HepG2 (cell line): ENCODE measurements around the gene CMYA5. TPM values are rescaled to one million over a fixed set of nuclear protein-coding genes. Genes with fewer than 3 reads are reported as not detected.

Experiments used
- ATAC-seq: fragments of 200-7000 bp; cut with Tn5 transposase; 3 replicates; pipeline ENCODE4 v1.9.1; 2020; ENCODE audit warnings: mild to moderate bottlenecking, moderate library complexity
- BruUV-seq: library from RNA; stranded (reverse); fragments of 400-500 nt; replicated peaks from 2 replicates; lab custom pipeline; 2021; lab: Mats Ljungman, UMichigan
- CTCF ChIA-PET: fragments of 300-600 bp; formaldehyde crosslinking; extraction: SDS; loops from one replicate; lab custom pipeline; 2021; ENCODE audit warnings: low total read pairs, inconsistent platforms, low intra/inter-chr PET ratio; lab: Yijun Ruan, JAX
- POLR2A ChIA-PET: fragments of 350-600 bp; sonication (Branson Sonifier 250); formaldehyde crosslinking; loops from one replicate; lab custom pipeline; 2020; ENCODE audit warnings: antibody characterized with exemption, inconsistent platforms; lab: Yijun Ruan, JAX
- DNase-seq: peaks from one replicate; pipeline ENCODE4 v3.0.0-alpha.2; 2015; ENCODE audit warnings: low spot score
- FAIRE-seq: peaks from 3 replicates; lab custom pipeline; 2011; peaks lifted over from hg19 to GRCh38; lab: Jason Lieb, UNC
- H2AFZ ChIP-seq: one replicate; pipeline ENCODE4 v1.6.1; 2011; ENCODE audit warnings: low read length, inconsistent platforms
- H3K27ac ChIP-seq: fragments of 300-600 bp; 3 replicates; pipeline ENCODE4 v1.8.0; 2011; ENCODE audit warnings: mixed run types, mild to moderate bottlenecking, mixed read lengths, low read length, inconsistent platforms; ENCODE audit not compliant: insufficient read depth; ENCODE audit errors: extremely low read length
- H3K27me3 ChIP-seq, 2 experiments: fragments of 200-600 bp in 1 of 2; 2 replicates in 1 of 2; 3 replicates in 1 of 2; pipeline versions ENCODE4 v1.6.0 to v1.8.0; 2011; ENCODE audit warnings: low read length in 2 of 2, mild to moderate bottlenecking in 2 of 2, moderate library complexity in 2 of 2, inconsistent platforms in 1 of 2; ENCODE audit not compliant: insufficient read depth in 2 of 2, control insufficient read depth in 1 of 2
- H3K36me3 ChIP-seq, 2 experiments: fragments of 200-600 bp in 1 of 2; replicated peaks in 1 of 2; 2 replicates in 1 of 2; 3 replicates in 1 of 2; pipeline versions ENCODE4 v1.5.1 to v1.8.0; 2011; ENCODE audit warnings: low read length in 2 of 2, inconsistent platforms in 1 of 2; ENCODE audit not compliant: insufficient read depth in 2 of 2, control insufficient read depth in 1 of 2
- H3K4me1 ChIP-seq: 2 replicates; pipeline ENCODE4 v1.5.1; 2012; ENCODE audit warnings: low read length, inconsistent platforms; ENCODE audit not compliant: insufficient read depth
- H3K4me2 ChIP-seq: 2 replicates; pipeline ENCODE4 v1.6.0; 2011; ENCODE audit warnings: low read depth, low read length, inconsistent platforms
- H3K4me3 ChIP-seq, 3 experiments: fragments of 200-600 bp in 1 of 3; sonication (generic), shearing (Covaris generic) in 1 of 3; replicated peaks in 1 of 3; 2 replicates each; pipeline ENCODE4 v1.5.1; 2011 to 2016; ENCODE audit warnings: low read length in 3 of 3, inconsistent platforms in 2 of 3, low read depth in 2 of 3, mild to moderate bottlenecking in 2 of 3, control low read depth in 1 of 3, mixed read lengths in 1 of 3; ENCODE audit not compliant: insufficient read depth in 1 of 3
- H3K79me2 ChIP-seq: one replicate; pipeline ENCODE4 v1.6.1; 2011; ENCODE audit warnings: low read length, inconsistent platforms; ENCODE audit not compliant: insufficient read depth
- H3K9ac ChIP-seq: 2 replicates; pipeline ENCODE4 v1.6.0; 2011; ENCODE audit warnings: mild to moderate bottlenecking, low read depth, low read length, inconsistent platforms; ENCODE audit not compliant: insufficient read depth
- H3K9me3 ChIP-seq: 2 replicates; pipeline ENCODE4 v1.5.1; 2012; ENCODE audit warnings: mild to moderate bottlenecking, low read length
- H4K20me1 ChIP-seq: 2 replicates; pipeline ENCODE4 v1.6.0; 2011; ENCODE audit warnings: inconsistent platforms, mild to moderate bottlenecking, low read length, moderate library complexity; ENCODE audit not compliant: insufficient read depth
- ATF1 ChIP-seq: IDR thresholded peaks from 2 replicates; pipeline ENCODE4 v1.6.1; 2016; ENCODE audit warnings: mild to moderate bottlenecking, control low read depth
- CENPT ChIP-seq: sonication (generic); formaldehyde crosslinking; IDR thresholded peaks from 2 replicates; pipeline ENCODE4 v1.8.0; 2022; ENCODE audit warnings: low read depth, mild to moderate bottlenecking, moderate library complexity, missing genetic modification reagents
- HNRNPK ChIP-seq: fragments of 200-400 bp; formaldehyde crosslinking; IDR thresholded peaks from 2 replicates; pipeline ENCODE4 v1.6.1; 2018; ENCODE audit warnings: low read length, low read depth, moderate library complexity, mild to moderate bottlenecking; ENCODE audit not compliant: poor library complexity, severe bottlenecking
- MAZ ChIP-seq, 2 experiments: sonication (generic) in 1 of 2; formaldehyde crosslinking in 1 of 2; IDR thresholded peaks; 2 replicates each; pipeline versions ENCODE4 v1.5.0 to v1.6.1; 2012 to 2020; ENCODE audit warnings: low read depth in 2 of 2, mild to moderate bottlenecking in 2 of 2, borderline replicate concordance in 1 of 2, improper control_type of control experiment in 1 of 2, low read length in 1 of 2, missing genetic modification reagents in 1 of 2, moderate library complexity in 1 of 2
- MEF2D ChIP-seq: sonication (generic); formaldehyde crosslinking; IDR thresholded peaks from 2 replicates; pipeline ENCODE4 v1.5.1; 2020; ENCODE audit warnings: mild to moderate bottlenecking, missing genetic modification reagents
- NR3C1 ChIP-seq: sonication (generic); formaldehyde crosslinking; IDR thresholded peaks from 2 replicates; pipeline ENCODE4 v1.4.0; 2020; ENCODE audit warnings: missing genetic modification reagents
- RFX3 ChIP-seq: IDR thresholded peaks from 2 replicates; pipeline ENCODE4 v1.6.1; 2016; ENCODE audit warnings: missing biosample characterization, missing genetic modification reagents
- SETDB1 ChIP-seq: sonication (generic); formaldehyde crosslinking; IDR thresholded peaks from 2 replicates; pipeline ENCODE4 v1.5.1; 2020; ENCODE audit warnings: missing genetic modification reagents, mild to moderate bottlenecking, borderline replicate concordance
- SRSF9 ChIP-seq: fragments of 200-400 bp; formaldehyde crosslinking; IDR thresholded peaks from 2 replicates; pipeline ENCODE4 v1.6.1; 2018; ENCODE audit warnings: borderline replicate concordance, mild to moderate bottlenecking, low read depth, low read length; ENCODE audit not compliant: insufficient read depth, poor library complexity, severe bottlenecking
- ZKSCAN1 ChIP-seq: fragments of 150-350 bp; IDR thresholded peaks from 2 replicates; pipeline ENCODE4 v1.6.1; 2014; ENCODE audit warnings: low read length
- ZNF350 ChIP-seq: sonication (generic); formaldehyde crosslinking; IDR thresholded peaks from 2 replicates; pipeline ENCODE4 v1.4.0; 2020; ENCODE audit warnings: mild to moderate bottlenecking, low read depth, missing genetic modification reagents, borderline replicate concordance
- ZNF382 ChIP-seq: sonication (generic); formaldehyde crosslinking; IDR thresholded peaks from 2 replicates; pipeline ENCODE4 v1.5.0; 2020; ENCODE audit warnings: missing genetic modification reagents, mild to moderate bottlenecking, borderline replicate concordance
- ZNF776 ChIP-seq: sonication (generic); formaldehyde crosslinking; IDR thresholded peaks from 2 replicates; pipeline ENCODE4 v1.4.0; 2020; ENCODE audit warnings: mild to moderate bottlenecking, missing genetic modification reagents
- whole genome bisulfite sequencing: methylation state at CpG from one replicate; pipeline ENCODE4 v1.1.6; 2017; ENCODE audit warnings: low lambda C conversion rate; 5-methylcytosine and 5-hydroxymethylcytosine counted together
- in situ Hi-C: cut with HindIII; loops from 2 replicates; pipeline ENCODE4 v1.10.0; 2017; ENCODE audit warnings: low pct_unique_long_range_greater_than_20kb; ENCODE audit not compliant: extremely low pct_ligation_motif_present
- intact Hi-C: fragments of 100-400 bp; cut with micrococcal nuclease; formaldehyde crosslinking; loops from one replicate; pipeline ENCODE4 v1.10.0; 2022; ENCODE audit not compliant: unreplicated experiment
- polyA plus RNA-seq, 8 experiments: library from polyadenylated mRNA; depleted of rRNA in 3 of 8; stranded (reverse) in 7 of 8; unstranded in 1 of 8; fragments of >200 nt; fragmentation: Illumina TruSeq in 4 of 8; extraction: Trizol in 4 of 8; gene quantifications; 2 replicates each; pipeline versions ENCODE4 v1.2.1 to v1.2.3, GENCODE V29; 2011 to 2016; ENCODE audit warnings: low read depth in 4 of 8, missing spikeins in 1 of 8, mixed read lengths in 1 of 8; ENCODE audit not compliant: insufficient read depth in 1 of 8
- total RNA-seq, 5 experiments: library from RNA; depleted of rRNA; stranded (reverse); fragments of >200 nt; fragmentation: Illumina TruSeq; extraction: Trizol; gene quantifications; 2 replicates each; pipeline ENCODE4 v1.2.3, GENCODE V29; 2016; ENCODE audit warnings: low read depth in 1 of 5
- TF ChIP-seq, protein P1 (sequence below): sonication (generic); formaldehyde crosslinking; IDR thresholded peaks from 2 replicates; pipeline ENCODE4 v1.8.1; 2022; ENCODE audit warnings: mild to moderate bottlenecking, missing genetic modification reagents
- TF ChIP-seq, protein P2 (sequence below): sonication (generic); formaldehyde crosslinking; IDR thresholded peaks from 2 replicates; pipeline ENCODE4 v1.8.1; 2023; ENCODE audit warnings: mild to moderate bottlenecking, missing genetic modification reagents, borderline replicate concordance
- TF ChIP-seq, protein P3 (sequence below): sonication (generic); formaldehyde crosslinking; IDR thresholded peaks from 2 replicates; pipeline ENCODE4 v1.8.1; 2023; ENCODE audit warnings: mild to moderate bottlenecking, missing genetic modification reagents
- TF ChIP-seq, protein P4 (sequence below): IDR thresholded peaks from 2 replicates; pipeline ENCODE4 v1.6.1; 2016; ENCODE audit warnings: missing compliant biosample characterization, missing genetic modification reagents, borderline replicate concordance

CMYA5 gene
- total and polyA plus RNA-seq, 2 of the 13 experiments (the other 11 are each of a cell fraction or from before 2014, with no cell fraction given) = 0.13 to 0.51 TPM

DNA sequence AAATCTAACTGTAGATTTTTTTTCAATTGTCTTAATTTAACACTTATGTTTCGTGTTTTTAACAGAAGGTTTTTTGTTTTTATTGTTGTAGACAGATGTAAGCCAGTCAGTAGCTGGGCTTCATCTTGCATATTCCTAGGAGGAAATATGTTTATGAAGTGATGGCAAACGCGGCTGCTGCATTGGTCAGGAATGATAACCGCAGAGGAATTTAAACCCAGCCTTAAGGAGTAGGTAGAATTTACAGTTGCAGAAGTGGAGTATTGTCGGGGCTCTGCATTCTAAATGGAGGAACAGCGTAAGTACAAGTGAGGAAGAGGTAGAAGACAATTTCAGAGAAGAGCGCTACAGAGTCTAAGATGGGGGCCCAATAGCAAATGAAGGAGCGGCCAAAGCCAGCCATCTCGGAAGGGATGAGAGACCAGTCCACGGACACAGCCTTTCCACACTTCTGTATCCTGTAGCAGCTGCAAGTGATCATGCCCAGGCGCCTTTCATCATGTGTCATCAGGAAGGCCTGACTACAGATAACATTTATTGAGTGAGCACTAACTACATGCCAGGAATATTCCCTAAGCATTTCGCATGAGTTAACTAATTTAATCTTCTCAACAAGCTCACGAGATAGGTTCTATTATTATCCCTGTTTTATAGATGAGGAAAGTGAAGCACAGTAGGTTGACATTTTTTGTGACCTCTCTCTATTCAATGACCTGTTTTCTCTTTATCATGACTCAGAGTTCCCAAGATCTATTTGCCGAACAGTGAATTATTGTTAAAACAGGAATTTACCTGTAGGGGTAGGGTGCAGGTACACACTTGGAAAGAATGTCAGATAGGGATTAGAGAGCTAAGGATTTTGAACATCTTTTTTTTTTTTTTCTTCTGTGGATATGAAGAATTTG lies 38.1 kb downstream of the CMYA5 start (continued):
- no peak for TF ChIP-seq RFX3
- TF ChIP-seq, protein P1, sequence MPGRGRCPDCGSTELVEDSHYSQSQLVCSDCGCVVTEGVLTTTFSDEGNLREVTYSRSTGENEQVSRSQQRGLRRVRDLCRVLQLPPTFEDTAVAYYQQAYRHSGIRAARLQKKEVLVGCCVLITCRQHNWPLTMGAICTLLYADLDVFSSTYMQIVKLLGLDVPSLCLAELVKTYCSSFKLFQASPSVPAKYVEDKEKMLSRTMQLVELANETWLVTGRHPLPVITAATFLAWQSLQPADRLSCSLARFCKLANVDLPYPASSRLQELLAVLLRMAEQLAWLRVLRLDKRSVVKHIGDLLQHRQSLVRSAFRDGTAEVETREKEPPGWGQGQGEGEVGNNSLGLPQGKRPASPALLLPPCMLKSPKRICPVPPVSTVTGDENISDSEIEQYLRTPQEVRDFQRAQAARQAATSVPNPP (CRISPR knock-in tag) = no peak
- TF ChIP-seq, all 625 proteins: peak for 0

DNA sequence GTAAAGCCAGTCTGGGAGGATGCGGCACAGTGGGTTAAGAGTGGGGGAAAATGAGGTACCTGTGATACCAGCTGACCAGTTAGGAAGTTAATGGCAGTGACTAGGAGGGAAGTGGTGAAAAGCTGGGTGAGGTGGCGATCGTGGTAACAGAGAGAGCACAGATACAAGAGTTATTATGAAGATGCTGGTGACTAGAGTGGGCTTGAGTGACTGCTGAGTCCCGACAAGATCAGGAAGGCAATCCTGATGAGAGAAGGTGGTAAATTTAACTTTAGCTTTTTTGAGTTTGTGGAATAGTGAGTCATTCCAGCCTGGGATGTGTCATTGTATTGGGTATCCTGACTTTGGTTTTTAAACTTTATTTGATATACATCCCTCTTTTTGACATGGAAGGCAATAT lies 38.8 kb downstream of the CMYA5 start:
- Histone ChIP-seq H3K27ac (no peak overlapping the region), H3K4me2 (no peak overlapping the region), H3K9me3 (no peaks in the 10 kb centered on the region), H3K79me2 (no peaks in the 10 kb centered on the region), H3K9ac (no peak overlapping the region), H4K20me1 (no peaks in the 10 kb centered on the region), H2AFZ (no peak overlapping the region), H3K4me1 (no peaks in the 10 kb centered on the region), H3K4me3 (no peak overlapping the region), H3K36me3 (no peaks in the 10 kb centered on the region), H3K27me3 (peaks cover 2 to 27% of the 10 kb centered on the region in 2 experiments; a peak in 4 of 5 replicates)
- 55% methylated on average over 4 of the region's 4 CpGs for WGBS
- no peak for DNase-seq
- ChIA-PET CTCF (no interaction called here), POLR2A (no interaction called here)
- no TSS peak for BruUV-seq
- intact Hi-C loops = no loop called here
- in situ Hi-C loops = no loop called here
- FAIRE-seq = no peak
- ATAC-seq = no peak
- TF ChIP-seq, protein P2, sequence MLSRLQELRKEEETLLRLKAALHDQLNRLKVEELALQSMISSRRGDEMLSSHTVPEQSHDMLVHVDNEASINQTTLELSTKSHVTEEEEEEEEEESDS (CRISPR knock-in tag) = no peak
- TF ChIP-seq, protein P3, sequence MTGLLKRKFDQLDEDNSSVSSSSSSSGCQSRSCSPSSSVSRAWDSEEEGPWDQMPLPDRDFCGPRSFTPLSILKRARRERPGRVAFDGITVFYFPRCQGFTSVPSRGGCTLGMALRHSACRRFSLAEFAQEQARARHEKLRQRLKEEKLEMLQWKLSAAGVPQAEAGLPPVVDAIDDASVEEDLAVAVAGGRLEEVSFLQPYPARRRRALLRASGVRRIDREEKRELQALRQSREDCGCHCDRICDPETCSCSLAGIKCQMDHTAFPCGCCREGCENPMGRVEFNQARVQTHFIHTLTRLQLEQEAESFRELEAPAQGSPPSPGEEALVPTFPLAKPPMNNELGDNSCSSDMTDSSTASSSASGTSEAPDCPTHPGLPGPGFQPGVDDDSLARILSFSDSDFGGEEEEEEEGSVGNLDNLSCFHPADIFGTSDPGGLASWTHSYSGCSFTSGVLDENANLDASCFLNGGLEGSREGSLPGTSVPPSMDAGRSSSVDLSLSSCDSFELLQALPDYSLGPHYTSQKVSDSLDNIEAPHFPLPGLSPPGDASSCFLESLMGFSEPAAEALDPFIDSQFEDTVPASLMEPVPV (CRISPR knock-in tag) = no peak
- TF ChIP-seq ZNF382 (no peak), MEF2D (CRISPR knock-in tag) (no peak), ZKSCAN1 (no peak), CENPT (CRISPR knock-in tag) (no peak), SRSF9 (no peak), SETDB1 (CRISPR knock-in tag) (no peak), MAZ (IDR thresholded peaks at IDR 0.05; ENCODE audit: borderline replicate concordance, low read depth, low read length) (no peak), MAZ (CRISPR knock-in tag; IDR thresholded peaks at IDR 0.05; ENCODE audit: low read depth) (no peak), NR3C1 (CRISPR knock-in tag) (no peak), ATF1 (CRISPR knock-in tag) (no peak), ZNF776 (CRISPR knock-in tag) (no peak), HNRNPK (no peak), ZNF350 (CRISPR knock-in tag) (no peak)
- TF ChIP-seq, protein P4, sequence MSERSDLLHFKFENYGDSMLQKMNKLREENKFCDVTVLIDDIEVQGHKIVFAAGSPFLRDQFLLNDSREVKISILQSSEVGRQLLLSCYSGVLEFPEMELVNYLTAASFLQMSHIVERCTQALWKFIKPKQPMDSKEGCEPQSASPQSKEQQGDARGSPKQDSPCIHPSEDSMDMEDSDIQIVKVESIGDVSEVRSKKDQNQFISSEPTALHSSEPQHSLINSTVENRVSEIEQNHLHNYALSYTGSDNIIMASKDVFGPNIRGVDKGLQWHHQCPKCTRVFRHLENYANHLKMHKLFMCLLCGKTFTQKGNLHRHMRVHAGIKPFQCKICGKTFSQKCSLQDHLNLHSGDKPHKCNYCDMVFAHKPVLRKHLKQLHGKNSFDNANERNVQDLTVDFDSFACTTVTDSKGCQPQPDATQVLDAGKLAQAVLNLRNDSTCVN = no peak
